H9 (cell line): Measurements from ENCODE around the gene TNRC6A. TPM values are rescaled to one million over a fixed set of nuclear protein-coding genes. Genes with fewer than 3 reads are reported as not detected.

ENCODE experiments used
- DNase-seq: peaks from one replicate; pipeline ENCODE4 v3.0.0-alpha.2; 2017
- H2AFZ ChIP-seq: one replicate; pipeline ENCODE4 v1.6.1; 2013; ENCODE audit warnings: mild to moderate bottlenecking, low read length, control low read depth, moderate library complexity
- H2AK5ac ChIP-seq: 2 replicates; pipeline ENCODE4 v1.6.1; 2013; ENCODE audit warnings: low read length, control low read depth, mixed read lengths; ENCODE audit not compliant: insufficient read length
- H2BK120ac ChIP-seq: one replicate; pipeline ENCODE4 v1.6.1; 2013; ENCODE audit warnings: low read depth, mild to moderate bottlenecking, low read length, control low read depth, inconsistent platforms; ENCODE audit not compliant: poor library complexity, severe bottlenecking
- H2BK12ac ChIP-seq: 2 replicates; pipeline ENCODE4 v1.6.1; 2013; ENCODE audit warnings: low read length, control low read depth, mixed read lengths, low read depth; ENCODE audit not compliant: insufficient read length
- H2BK15ac ChIP-seq: 2 replicates; pipeline ENCODE4 v1.6.1; 2013; ENCODE audit warnings: low read depth, low read length, control low read depth
- H2BK20ac ChIP-seq: one replicate; pipeline ENCODE4 v1.6.1; 2013; ENCODE audit warnings: low read depth, mild to moderate bottlenecking, low read length, control low read depth, inconsistent platforms; ENCODE audit not compliant: poor library complexity, severe bottlenecking
- H2BK5ac ChIP-seq: 2 replicates; pipeline ENCODE4 v1.6.1; 2013; ENCODE audit warnings: low read length, control low read depth, mixed read lengths; ENCODE audit not compliant: insufficient read length
- H3K14ac ChIP-seq: 2 replicates; pipeline ENCODE4 v1.6.1; 2013; ENCODE audit warnings: low read length, control low read depth; ENCODE audit not compliant: insufficient read depth
- H3K18ac ChIP-seq: 2 replicates; pipeline ENCODE4 v1.6.1; 2013; ENCODE audit warnings: low read depth, mild to moderate bottlenecking, mixed read lengths, low read length, control low read depth; ENCODE audit not compliant: insufficient read length
- H3K23ac ChIP-seq: 2 replicates; pipeline ENCODE4 v1.6.1; 2013; ENCODE audit warnings: low read length, control low read depth, mixed read lengths, low read depth; ENCODE audit not compliant: insufficient read length
- H3K23me2 ChIP-seq: 2 replicates; pipeline ENCODE4 v1.6.1; 2013; ENCODE audit warnings: low read depth, mild to moderate bottlenecking, mixed read lengths, low read length, control low read depth; ENCODE audit not compliant: insufficient read length, poor library complexity, severe bottlenecking
- H3K27ac ChIP-seq: 2 replicates; pipeline ENCODE4 v1.5.1; 2013; ENCODE audit warnings: low read length, control low read depth, mixed read lengths, low read depth; ENCODE audit not compliant: insufficient read length
- H3K27me3 ChIP-seq: 2 replicates; pipeline ENCODE4 v1.6.1; 2013; ENCODE audit warnings: low read length, control low read depth, inconsistent platforms; ENCODE audit not compliant: insufficient read depth
- H3K4ac ChIP-seq: 2 replicates; pipeline ENCODE4 v1.6.1; 2013; ENCODE audit warnings: low read depth, mild to moderate bottlenecking, control low read depth, inconsistent platforms, low read length, moderate library complexity
- H3K4me1 ChIP-seq: 2 replicates; pipeline ENCODE4 v1.6.1; 2013; ENCODE audit warnings: low read length, control low read depth, inconsistent platforms; ENCODE audit not compliant: insufficient read depth
- H3K4me2 ChIP-seq: 2 replicates; pipeline ENCODE4 v1.6.1; 2013; ENCODE audit warnings: low read length, control low read depth, mixed read lengths; ENCODE audit not compliant: insufficient read length, insufficient read depth
- H3K56ac ChIP-seq: 2 replicates; pipeline ENCODE4 v1.6.1; 2013; ENCODE audit warnings: low read depth, mild to moderate bottlenecking, mixed read lengths, low read length, control low read depth; ENCODE audit not compliant: insufficient read length
- H3K79me1 ChIP-seq: 2 replicates; pipeline ENCODE4 v1.6.1; 2013; ENCODE audit warnings: low read depth, mild to moderate bottlenecking, moderate library complexity, low read length, control low read depth, inconsistent platforms; ENCODE audit not compliant: insufficient read depth, poor library complexity, severe bottlenecking
- H3K79me2 ChIP-seq: 2 replicates; pipeline ENCODE4 v1.6.1; 2013; ENCODE audit warnings: low read length, control low read depth, inconsistent platforms; ENCODE audit not compliant: insufficient read depth
- H3K9ac ChIP-seq: 2 replicates; pipeline ENCODE4 v1.6.1; 2013; ENCODE audit warnings: low read length, control low read depth, mixed read lengths; ENCODE audit not compliant: insufficient read length; ENCODE audit errors: extremely low read depth
- H3K9me3 ChIP-seq: one replicate; pipeline ENCODE4 v1.6.1; 2013; ENCODE audit warnings: low read depth, low read length, inconsistent platforms; ENCODE audit not compliant: control insufficient read depth
- H3T11ph ChIP-seq: one replicate; pipeline ENCODE4 v1.6.1; 2013; ENCODE audit warnings: mild to moderate bottlenecking, low read length, control low read depth, inconsistent platforms
- H4K20me1 ChIP-seq: one replicate; pipeline ENCODE4 v1.6.1; 2013; ENCODE audit not compliant: control insufficient read depth, insufficient read length, insufficient read depth
- H4K5ac ChIP-seq: 2 replicates; pipeline ENCODE4 v1.6.1; 2013; ENCODE audit warnings: low read depth, mild to moderate bottlenecking, mixed read lengths, low read length, control low read depth; ENCODE audit not compliant: insufficient read length
- H4K8ac ChIP-seq: replicated peaks from 2 replicates; pipeline ENCODE4 v1.6.1; 2013; ENCODE audit warnings: low read length, control low read depth, mixed read lengths, low read depth; ENCODE audit not compliant: insufficient read length
- H4K91ac ChIP-seq: 2 replicates; pipeline ENCODE4 v1.6.1; 2013; ENCODE audit warnings: low read depth, mild to moderate bottlenecking, moderate library complexity, mixed read lengths, low read length, control low read depth; ENCODE audit not compliant: insufficient read length
- H3K27ac Mint-ChIP-seq, 3 experiments: 2 replicates in 2 of 3; 3 replicates in 1 of 3; pipeline ENCODE4 v1.8.0; 2020 to 2021; ENCODE audit warnings: mixed read lengths in 3 of 3, mild to moderate bottlenecking in 1 of 3, moderate library complexity in 1 of 3
- H3K27me3 Mint-ChIP-seq: 2 replicates; pipeline ENCODE4 v1.8.0; 2021; ENCODE audit warnings: low read depth, mild to moderate bottlenecking, moderate library complexity, mixed read lengths
- H3K36me3 Mint-ChIP-seq, 3 experiments: 2 replicates in 2 of 3; 3 replicates in 1 of 3; pipeline ENCODE4 v1.8.0; 2020 to 2021; ENCODE audit warnings: low read depth in 3 of 3, mixed read lengths in 3 of 3; ENCODE audit not compliant: insufficient read depth in 1 of 3
- H3K4me1 Mint-ChIP-seq, 2 experiments: 2 replicates each; pipeline ENCODE4 v1.8.0; 2020; ENCODE audit warnings: mixed read lengths in 2 of 2
- H3K4me3 Mint-ChIP-seq, 2 experiments: 2 replicates in 1 of 2; 3 replicates in 1 of 2; pipeline ENCODE4 v1.8.0; 2020 to 2021; ENCODE audit warnings: mild to moderate bottlenecking in 2 of 2, mixed read lengths in 2 of 2, moderate library complexity in 1 of 2
- H3K9me3 Mint-ChIP-seq, 2 experiments: 2 replicates in 1 of 2; 3 replicates in 1 of 2; pipeline ENCODE4 v1.8.0; 2020; ENCODE audit warnings: mild to moderate bottlenecking in 2 of 2, mixed read lengths in 2 of 2, moderate library complexity in 1 of 2
- WGBS: extraction: QIAGEN DNeasy Blood & Tissue Kit; methylation state at CpG from one replicate; pipeline ENCODE4 v1.1.7; 2013; ENCODE audit warnings: missing lambda C conversion rate, low lambda C conversion rate, mixed read lengths; ENCODE audit not compliant: insufficient read length; ENCODE audit errors: extremely low coverage; 5-methylcytosine and 5-hydroxymethylcytosine counted together
- total RNA-seq: library from RNA; stranded (reverse); gene quantifications from 2 replicates; pipeline ENCODE4 v1.2.1, GENCODE V29; 2021
- TF ChIP-seq, protein P1 (sequence below): fragments of 200-600 bp; sonication (generic); conservative IDR thresholded peaks from 3 replicates; pipeline ENCODE4 v1.8.0; 2021; ENCODE audit warnings: antibody characterized with exemption, mild to moderate bottlenecking

The TNRC6A gene
- total RNA-seq, 1 experiment from 2014 or later: 114 TPM

GRCh38 chr16:24807301-24807700, 77.8 kb downstream of the TNRC6A start:
- Histone ChIP-seq H3K27me3 (no peaks in the 10 kb centered on the region), H4K91ac (no peak overlapping the region), H3T11ph (no peak overlapping the region), H3K4me1 (no peaks in the 10 kb centered on the region), H3K79me2 (no peaks in the 10 kb centered on the region), H4K20me1 (no peaks in the 10 kb centered on the region), H3K79me1 (no peaks in the 10 kb centered on the region), H2BK20ac (no peak overlapping the region), H2AK5ac (no peak overlapping the region), H3K9ac (no peak overlapping the region), H2AFZ (no peak overlapping the region), H4K5ac (no peak overlapping the region), H3K56ac (no peak overlapping the region), H2BK120ac (no peak overlapping the region), H2BK15ac (no peak overlapping the region), H3K4me2 (no peak overlapping the region), H3K23me2 (no peaks in the 10 kb centered on the region), H3K14ac (no peak overlapping the region), H4K8ac (no peak overlapping the region), H2BK5ac (no peak overlapping the region), H3K9me3 (no peaks in the 10 kb centered on the region), H3K18ac (no peak overlapping the region), H3K23ac (no peak overlapping the region), H3K4ac (no peak overlapping the region), H3K27ac (no peak overlapping the region), H2BK12ac (no peak overlapping the region)
- peaks cover 59 to 97% (median 88%) of the 10 kb centered on the region in 3 experiments; a peak in 6 of 7 replicates for H3K36me3 Mint-ChIP-seq
- H3K4me1 Mint-ChIP-seq: no peaks in the 10 kb centered on the region
- no peaks in the 10 kb centered on the region for H3K27me3 Mint-ChIP-seq
- TF ChIP-seq, protein P1, sequence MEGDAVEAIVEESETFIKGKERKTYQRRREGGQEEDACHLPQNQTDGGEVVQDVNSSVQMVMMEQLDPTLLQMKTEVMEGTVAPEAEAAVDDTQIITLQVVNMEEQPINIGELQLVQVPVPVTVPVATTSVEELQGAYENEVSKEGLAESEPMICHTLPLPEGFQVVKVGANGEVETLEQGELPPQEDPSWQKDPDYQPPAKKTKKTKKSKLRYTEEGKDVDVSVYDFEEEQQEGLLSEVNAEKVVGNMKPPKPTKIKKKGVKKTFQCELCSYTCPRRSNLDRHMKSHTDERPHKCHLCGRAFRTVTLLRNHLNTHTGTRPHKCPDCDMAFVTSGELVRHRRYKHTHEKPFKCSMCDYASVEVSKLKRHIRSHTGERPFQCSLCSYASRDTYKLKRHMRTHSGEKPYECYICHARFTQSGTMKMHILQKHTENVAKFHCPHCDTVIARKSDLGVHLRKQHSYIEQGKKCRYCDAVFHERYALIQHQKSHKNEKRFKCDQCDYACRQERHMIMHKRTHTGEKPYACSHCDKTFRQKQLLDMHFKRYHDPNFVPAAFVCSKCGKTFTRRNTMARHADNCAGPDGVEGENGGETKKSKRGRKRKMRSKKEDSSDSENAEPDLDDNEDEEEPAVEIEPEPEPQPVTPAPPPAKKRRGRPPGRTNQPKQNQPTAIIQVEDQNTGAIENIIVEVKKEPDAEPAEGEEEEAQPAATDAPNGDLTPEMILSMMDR: no peak
- no peak for DNase-seq
- no peaks in the 10 kb centered on the region for H3K9me3 Mint-ChIP-seq
- WGBS: no CpG with 5 or more reads among the region's 1 CpG
- H3K27ac Mint-ChIP-seq: 0 out of 7 replicates have a peak overlapping the region, but pooled peaks of 1 of the 3 experiments have one; percentile 24
- no peak overlapping the region for H3K4me3 Mint-ChIP-seq
